GM21390 (cell line): Measurements from ENCODE around the gene COL9A2.
A peak's percentile ranks its signal among the peaks of the same experiment; 100 is the strongest.
"Not testable (repeated sequence)": the region's sequence is repeated elsewhere in the genome, so short reads cannot be mapped to it uniquely, and the experiment has no call there.

Experiments used
- ATAC-seq: cut with Tn5 transposase; IDR thresholded peaks from one replicate; pipeline ENCODE4 v1.9.1; 2021; ENCODE audit not compliant: unreplicated experiment

COL9A2 gene

DNA sequence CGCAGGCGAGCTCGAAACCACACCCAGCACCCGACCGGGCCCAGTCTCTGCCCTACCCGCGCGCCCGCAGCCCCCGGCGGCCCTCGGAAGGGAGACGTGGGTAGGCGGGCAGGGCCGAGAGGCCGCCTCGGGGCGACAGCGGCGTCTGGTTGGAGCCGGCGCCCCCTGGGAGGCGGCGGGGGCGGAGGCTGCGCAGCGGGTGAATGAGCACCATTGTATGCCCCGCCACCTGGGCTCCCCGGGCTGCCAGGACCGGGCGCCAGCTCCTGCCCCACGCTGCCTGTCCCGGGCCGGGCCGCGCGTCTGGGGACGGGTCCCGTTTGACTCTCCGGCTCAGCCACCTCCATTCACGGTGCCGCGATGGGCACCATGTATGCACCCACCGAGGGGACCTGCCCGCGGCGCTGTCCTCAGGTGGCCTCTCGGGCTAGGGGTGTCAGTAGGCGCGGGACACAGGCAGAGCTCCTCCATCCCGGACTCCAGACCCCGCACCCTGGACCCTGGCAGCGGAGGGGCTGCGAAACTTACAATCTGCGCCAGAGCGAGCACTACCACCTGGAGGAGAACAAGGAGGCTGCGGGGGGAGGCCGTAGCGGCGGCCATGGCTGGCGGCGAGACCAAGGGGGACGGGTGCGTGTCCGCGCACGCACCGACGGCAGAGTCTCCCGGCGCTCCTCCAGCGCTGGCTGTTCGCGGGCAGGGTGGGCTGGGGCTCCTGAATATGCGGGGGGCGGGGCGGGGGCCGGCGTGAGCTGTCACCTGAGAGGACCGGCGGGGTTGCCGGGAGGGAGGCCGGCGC lies at the start of gene COL9A2:
Gene COL9A2, minus strand, starts transcription at position 692 of the 799 bp plus-strand sequence. Its CDS starts 89 bp downstream, at position 603.
- no peak for ATAC-seq

GRCh38 chr1:40363721-40364120 lies 46.6 kb upstream of the COL9A2 start:
- peak; percentile 87 for ATAC-seq

GRCh38 chr1:40362699-40363098 lies 45.6 kb upstream of the COL9A2 start:
- ATAC-seq: no peak

- no peak for ATAC-seq
Observed at GRCh38 chr1:40362199-40362598, 45.1 kb upstream of the COL9A2 start.

DNA sequence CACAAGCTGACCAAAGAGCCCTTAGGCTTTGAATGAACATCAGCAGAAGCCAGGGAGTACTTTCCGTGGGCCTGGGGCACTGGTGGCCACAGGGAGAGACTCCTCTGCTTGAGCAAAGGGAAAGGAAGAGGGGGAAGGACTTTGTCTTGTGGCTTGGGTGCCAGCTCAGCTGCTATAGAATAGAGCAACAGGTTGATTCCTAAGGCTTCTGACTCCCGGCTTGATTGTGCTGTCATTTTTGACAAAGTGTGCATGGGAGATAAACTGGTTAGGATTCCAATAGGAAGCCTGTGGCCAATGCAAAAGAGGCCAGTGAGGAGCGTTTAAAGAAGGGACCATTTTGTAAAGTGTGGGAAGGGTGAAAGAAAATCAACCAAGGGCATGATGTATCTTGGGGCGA lies 44.6 kb upstream of the COL9A2 start:
- no peak for ATAC-seq

DNA sequence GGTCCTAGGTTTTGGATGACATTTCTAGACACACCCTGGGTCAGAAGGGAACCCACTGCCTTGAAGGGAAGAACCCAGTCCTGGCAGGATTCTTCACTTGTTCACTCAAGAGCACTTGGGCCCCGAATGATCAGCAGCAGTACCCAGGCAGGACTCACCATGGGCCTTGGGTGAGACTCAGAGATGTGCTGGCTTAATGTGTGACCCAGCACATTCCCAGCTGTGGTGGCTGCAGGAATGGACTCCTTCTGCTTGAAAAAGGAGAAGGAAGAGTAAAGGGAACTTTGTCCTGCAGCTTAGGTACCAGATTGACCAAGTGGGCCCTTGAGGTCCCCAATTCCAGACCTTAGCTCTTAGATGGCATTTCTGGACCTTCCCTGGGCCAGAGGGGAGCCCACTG lies 44.1 kb upstream of the COL9A2 start:
- ATAC-seq: no peak

- no peak for ATAC-seq
Observed at GRCh38 chr1:40360631-40361030, 43.5 kb upstream of the COL9A2 start.

DNA sequence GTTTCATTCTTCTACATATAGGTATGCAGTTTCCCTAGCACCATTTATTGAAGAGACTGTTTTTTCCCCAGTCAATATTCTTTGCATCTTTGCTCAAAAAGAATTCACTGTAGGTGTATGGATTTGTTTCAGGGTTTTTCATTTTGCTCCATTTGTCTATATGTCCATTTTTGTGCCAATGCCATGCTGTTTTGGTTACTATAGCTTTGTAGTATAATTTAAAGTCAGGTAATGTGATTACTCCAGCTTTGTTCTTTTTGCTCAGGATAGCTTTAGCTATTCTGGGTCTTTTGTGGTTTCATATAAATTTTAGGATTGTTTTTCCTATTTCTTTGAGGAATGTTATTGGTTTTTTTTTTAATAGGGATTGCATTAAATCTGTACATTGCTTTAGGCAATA lies 40.5 kb upstream of the COL9A2 start:
- ATAC-seq: no peak

DNA sequence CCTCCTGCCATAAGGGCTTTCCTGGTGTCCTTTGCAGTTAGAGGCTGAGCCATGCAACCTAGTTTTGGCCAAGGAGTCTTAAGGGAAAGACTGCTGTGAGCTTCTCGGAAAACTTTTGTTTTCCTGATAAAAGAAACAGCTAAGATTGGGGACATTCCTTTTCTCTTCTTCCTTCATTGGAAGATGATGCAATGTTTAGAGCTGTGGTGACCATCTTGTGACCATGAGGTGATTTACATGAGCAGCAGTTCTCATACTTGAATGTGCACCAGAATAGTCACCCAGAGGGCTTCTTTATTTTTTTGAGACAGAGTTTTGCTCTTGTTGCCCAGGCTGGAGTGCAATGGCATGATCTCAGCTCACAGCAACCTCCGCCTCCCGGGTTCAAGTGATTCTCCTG lies 36.0 kb upstream of the COL9A2 start:
- no peak for ATAC-seq

GRCh38 chr1:40352126-40352525 lies 35.0 kb upstream of the COL9A2 start:
- no peak for ATAC-seq

GRCh38 chr1:40351124-40351523 lies 34.0 kb upstream of the COL9A2 start:
- no peak for ATAC-seq

DNA sequence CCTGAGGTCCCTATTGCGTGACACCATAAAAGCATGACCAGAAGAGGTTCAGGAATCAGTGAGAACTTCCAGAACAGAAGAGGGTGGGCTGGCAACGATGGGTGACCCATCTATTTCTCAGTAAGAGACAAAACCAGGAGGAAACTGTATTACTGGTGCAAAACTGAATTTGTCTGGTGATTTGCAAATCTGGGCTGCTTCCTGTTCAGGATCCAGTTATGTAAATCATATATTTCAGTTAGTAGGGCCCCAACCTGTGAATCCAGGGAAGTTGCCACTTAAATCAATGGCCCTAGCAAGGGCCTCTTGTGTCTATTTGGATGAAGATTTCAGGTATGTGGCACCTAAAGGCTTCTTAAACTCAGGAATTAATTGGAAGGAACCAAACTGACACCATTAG lies 33.3 kb upstream of the COL9A2 start:
- ATAC-seq: no peak

- no peak for ATAC-seq
Observed at GRCh38 chr1:40344597-40344996, 27.5 kb upstream of the COL9A2 start.

- ATAC-seq: not testable (repeated sequence)
Observed at GRCh38 chr1:40342381-40342717, 25.3 kb upstream of the COL9A2 start.

GRCh38 chr1:40341491-40342380 lies 24.6 kb upstream of the COL9A2 start:
- ATAC-seq: no peak

DNA sequence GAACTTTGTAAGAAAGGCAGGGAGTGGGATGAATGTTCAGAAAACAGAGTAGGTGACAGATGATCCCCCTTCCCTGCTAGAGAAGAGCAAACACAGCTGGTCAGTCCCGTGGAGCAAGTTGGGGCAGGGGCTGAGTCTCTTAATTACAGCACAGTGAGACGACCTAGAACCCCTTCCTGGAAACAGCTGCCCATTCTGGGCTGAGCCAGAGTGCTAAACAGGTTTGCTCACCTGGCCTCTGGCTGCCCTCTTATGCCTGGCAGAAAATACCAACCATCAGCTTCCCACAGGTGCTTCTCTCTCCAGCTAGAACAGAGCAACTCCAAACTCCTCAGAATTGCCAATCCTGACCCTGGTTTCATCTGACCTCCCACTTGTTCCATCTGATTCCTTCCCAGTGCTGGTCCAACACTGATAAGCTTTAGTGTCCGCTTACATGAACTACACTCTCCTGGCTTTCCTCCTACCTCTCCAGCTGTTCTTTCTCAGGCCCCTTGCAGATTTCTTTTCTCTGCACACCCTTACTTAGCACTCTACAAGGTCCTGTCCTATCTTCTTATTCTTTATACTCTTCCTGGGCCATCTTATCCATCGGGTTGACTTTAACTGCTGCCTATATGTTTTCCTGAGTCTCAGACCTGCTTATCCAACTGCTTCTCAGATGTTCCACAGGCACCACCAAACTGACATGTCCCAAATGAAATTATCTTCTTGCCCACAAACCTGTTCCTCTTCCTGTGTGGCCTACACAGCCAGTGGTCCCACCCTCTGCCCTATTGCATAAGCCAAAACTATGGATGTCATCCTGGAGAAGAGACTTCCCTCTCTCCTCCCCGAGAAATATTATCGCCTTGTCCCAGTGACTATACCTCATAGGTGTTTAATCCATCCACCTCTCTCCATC lies 22.6 kb upstream of the COL9A2 start:
- ATAC-seq: no peak

GRCh38 chr1:40338745-40339419 lies 21.8 kb upstream of the COL9A2 start:
- no peak for ATAC-seq

- ATAC-seq: no peak
Observed at GRCh38 chr1:40337443-40337842, 20.4 kb upstream of the COL9A2 start.

DNA sequence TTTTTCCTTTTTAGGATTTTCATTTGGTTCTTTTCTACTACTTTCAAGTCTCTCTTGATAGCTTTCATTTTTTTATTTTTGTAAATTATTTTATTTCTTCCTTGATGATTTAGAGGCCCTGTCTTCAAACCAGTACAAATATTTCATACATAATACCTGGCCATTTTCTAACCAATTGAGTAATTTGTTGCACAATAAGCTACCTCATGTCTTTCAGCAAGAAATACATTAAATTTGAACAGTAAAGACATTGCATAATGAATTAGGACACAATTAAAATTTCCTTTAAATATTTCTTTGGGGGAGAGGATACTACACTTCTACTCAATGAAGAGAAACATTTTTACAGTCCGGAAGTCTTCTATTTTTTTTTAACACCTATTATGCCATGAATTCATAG lies 15.6 kb upstream of the COL9A2 start:
- no peak for ATAC-seq

DNA sequence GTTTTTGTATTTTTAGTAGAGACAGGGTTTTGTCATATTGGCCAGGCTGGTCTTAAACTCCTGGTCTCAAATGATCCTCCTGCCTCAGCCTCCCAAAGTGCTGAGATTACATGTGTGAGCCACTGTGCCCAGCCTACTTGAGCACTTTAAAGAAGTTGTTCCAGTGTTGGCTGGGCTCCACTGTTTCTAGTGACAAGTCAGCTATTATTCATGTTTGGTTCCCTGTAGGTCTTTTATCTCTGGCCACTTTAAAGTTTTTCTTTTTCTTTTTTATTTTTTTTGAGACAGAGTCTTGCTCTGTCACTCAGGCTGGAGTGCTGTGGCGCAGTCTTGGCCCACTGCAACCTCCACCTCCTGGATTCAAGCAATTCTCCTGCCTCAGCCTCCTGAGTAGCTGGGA lies 14.3 kb upstream of the COL9A2 start:
- ATAC-seq: not testable (repeated sequence)
